GM21576 (cell line): ENCODE measurements around the gene CHST7.
A peak's percentile ranks its signal among the peaks of the same experiment; 100 is the strongest.
"Not testable (repeated sequence)": the region's sequence is repeated elsewhere in the genome, so short reads cannot be mapped to it uniquely, and the experiment has no call there.

Source experiments
- ATAC-seq: cut with Tn5 transposase; IDR thresholded peaks from one replicate; pipeline ENCODE4 v1.9.1; 2021; ENCODE audit warnings: mild to moderate bottlenecking, moderate library complexity; ENCODE audit not compliant: unreplicated experiment

Gene CHST7

GRCh38 chrX:46573331-46573891 is at the start of gene CHST7:
Gene CHST7, plus strand, starts transcription at chrX:46573765. Its CDS starts 167 bp downstream, at chrX:46573932.
- peak; percentile 34 for ATAC-seq

DNA sequence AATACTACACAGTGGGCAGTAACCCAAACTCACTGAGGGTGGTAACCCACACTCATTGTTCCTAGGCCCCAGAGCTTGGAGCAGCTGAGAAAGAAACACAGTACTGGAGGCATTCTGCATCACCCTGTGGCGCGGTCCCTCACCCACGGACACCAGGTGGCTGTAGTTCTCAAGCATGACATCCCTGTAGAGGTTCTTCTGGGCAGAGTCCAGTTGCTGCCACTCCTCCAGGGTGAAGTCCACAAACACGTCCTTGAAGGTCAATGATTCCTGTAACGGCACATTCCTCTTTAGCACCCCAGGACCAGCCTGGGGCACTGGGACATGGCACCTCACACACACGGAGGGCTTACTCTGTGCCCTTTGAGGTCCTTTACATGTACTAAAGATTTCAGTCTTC is 44.9 kb upstream of the CHST7 start:
- ATAC-seq = not testable (repeated sequence)

- not testable (repeated sequence) for ATAC-seq
Measured at GRCh38 chrX:46529740-46530403, 43.7 kb upstream of the CHST7 start.

DNA sequence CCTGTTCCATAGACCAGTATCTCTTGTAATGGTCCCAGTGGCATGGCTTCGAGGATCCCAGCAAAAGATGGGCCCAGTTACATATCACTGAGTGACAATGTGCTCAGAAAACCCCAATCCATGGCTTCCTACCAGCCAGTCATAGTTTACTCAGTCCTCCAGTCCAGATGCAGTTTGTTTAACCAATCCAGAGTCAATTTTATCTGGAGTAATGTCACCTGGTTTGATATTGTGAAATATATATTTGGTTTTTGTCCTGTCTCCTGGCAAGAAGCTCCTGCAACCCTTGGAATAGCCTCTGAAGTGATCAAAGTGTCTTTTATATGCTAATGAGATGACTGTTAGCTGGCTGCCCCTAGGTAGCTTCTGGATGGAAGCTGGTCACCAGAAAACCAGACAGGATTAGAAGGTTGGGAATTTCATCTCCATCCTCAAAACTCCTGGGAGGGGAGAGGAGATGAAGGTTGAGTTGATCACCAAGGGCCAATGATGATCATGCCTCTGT is 43.1 kb upstream of the CHST7 start:
- not testable (repeated sequence) for ATAC-seq

GRCh38 chrX:46531442-46531841 is 42.1 kb upstream of the CHST7 start:
- no peak for ATAC-seq

DNA sequence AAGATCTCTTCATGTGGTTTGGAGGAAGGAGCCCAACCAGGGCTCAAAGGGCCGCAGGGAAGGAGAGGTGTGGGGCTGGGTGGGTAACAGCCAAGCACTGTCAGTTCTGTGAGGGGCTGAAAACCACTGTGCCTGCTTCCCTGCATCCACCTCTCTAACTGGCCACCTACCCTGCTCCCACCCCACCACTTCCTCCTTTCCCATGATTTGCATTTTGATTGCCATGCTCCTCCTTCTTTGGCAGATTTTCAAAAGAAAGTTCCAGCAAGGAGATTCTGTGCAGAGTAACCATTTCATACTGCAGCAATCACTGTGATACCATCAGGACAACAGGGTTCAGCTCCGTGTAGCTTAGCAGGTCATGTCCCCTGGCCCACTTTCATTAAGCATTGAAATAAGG is 30.1 kb upstream of the CHST7 start:
- ATAC-seq = no peak

GRCh38 chrX:46544527-46544926 is 29.0 kb upstream of the CHST7 start:
- ATAC-seq = not testable (repeated sequence)

GRCh38 chrX:46545111-46546005 is 28.2 kb upstream of the CHST7 start, which contains the start of gene ZNF674:
Gene ZNF674, minus strand, starts transcription at chrX:46545421. Its CDS starts 3,334 bp downstream, at chrX:46542087.
- peak; percentile 83 for ATAC-seq

- ATAC-seq = no peak
Measured at GRCh38 chrX:46547857-46548256, 25.7 kb upstream of the CHST7 start.

DNA sequence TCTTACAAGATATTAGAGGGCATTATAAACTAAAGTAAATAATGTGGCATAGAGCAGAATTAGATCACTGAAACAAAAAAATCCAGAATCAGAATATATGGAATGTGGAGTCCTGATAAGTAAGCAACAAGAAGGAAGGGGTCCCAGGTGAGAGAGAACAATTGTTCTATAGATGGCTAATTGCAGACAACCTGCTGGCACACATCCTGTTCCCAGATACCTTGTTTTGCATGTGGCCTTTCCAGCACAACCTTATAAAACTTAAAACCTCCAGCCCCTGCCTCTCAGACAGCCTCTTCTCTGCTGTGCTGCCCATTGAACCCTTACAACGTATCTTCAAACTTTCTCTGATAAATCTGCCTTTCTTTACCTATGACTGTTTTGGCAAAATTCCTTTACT is 23.7 kb upstream of the CHST7 start:
- ATAC-seq = no peak

DNA sequence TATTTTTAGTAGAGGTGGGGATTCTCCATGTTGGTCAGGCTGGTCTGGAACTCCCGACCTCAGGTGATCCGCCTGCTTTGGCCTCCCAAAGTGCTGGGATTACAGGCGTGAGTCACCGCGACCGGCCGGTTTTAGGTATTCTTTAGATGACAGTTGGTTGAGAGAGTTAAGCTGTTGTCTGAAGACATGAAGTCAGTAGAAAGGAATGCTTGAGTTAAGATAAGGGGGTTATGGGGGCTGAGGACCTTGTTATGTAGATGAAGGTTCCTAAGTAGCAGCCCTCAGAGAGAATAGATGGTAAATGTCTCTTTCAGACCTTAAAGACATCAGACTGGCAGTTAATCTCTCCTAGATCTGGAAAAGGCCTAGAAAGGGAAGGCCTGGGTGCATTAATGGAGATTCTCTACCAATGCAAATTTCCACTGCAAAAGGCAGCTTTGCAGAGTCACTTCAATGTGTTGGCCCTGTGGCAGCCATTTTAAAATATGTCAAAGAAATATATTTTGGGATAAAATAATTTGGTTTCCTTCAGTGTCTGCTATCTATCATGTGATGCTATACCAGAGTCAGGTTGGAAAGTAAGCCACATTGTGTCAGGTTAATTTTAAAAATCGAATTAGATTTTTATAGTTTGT is 22.0 kb upstream of the CHST7 start:
- ATAC-seq = no peak

- ATAC-seq = no peak
Measured at GRCh38 chrX:46553935-46554334, 19.6 kb upstream of the CHST7 start.

GRCh38 chrX:46554942-46555341 is 18.6 kb upstream of the CHST7 start:
- no peak for ATAC-seq

- no peak for ATAC-seq
Measured at GRCh38 chrX:46559062-46559461, 14.5 kb upstream of the CHST7 start.

GRCh38 chrX:46561824-46562657 is 11.5 kb upstream of the CHST7 start:
- ATAC-seq = peak; percentile 97

- no peak for ATAC-seq
Measured at GRCh38 chrX:46567388-46567787, 6.2 kb upstream of the CHST7 start.

DNA sequence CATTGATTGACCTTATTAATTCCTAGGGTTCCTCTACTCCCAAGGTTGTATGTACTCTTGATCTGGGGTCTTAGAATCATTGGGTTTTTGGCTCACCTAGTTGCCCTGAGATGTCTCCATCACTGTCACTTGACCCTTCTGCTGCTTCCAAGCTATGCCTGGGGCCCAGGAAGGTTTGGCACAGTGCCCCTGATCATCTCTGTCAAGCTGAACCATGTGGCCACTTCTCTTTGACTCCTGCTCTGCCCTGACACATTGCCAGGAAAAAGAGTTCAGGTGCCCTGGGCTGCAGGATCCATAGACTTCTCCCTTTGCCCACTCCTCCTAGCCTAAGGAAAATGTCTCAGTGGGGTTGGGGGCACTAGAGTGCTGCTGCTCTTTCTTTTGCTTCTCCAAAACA is 3.9 kb upstream of the CHST7 start:
- ATAC-seq = no peak

DNA sequence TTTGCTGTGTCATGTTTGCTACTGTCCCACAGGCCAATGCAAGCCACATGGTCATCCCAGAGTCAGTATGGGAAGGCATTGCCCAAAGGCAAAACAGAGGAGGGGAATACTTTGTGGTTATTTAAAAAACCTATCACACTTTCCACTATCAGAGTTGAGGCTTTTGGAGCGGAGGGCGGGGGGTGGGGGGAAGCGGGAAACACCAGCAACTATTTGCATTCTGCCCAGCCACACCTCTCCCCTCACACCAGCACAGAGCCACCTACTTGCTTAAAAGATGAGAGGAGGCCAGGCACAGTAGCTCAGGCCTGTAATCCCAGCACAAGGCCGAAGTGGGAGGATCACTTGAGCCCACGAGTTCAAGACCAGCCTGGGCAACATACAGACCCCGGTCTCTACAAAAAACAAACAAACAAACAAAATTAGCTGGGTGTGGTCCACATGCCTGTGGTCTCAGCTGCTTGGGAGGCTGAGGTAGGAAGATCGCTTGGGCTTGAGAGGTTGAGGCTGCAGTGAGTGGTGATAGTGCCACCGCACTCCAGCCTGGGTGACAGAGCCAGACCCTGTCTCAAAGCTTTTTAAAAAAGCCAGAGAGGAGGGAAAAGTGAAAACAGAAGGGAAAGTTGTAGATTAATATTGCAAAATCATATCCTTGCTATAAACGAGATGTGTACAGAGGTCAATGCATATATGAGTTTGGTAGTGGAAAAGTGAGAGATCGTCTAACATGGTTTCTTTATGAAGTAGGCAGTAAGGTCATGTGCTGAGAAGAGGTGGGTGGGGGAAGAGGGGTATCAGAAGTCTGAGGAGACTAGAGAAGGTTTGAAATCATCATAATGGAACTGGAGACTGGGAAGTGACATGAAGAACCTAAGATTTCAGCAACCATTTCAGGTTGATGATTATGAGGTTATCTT is 1.9 kb upstream of the CHST7 start:
- ATAC-seq = no peak

- peak; percentile 39 for ATAC-seq
Measured at GRCh38 chrX:46572340-46572936, 1.1 kb upstream of the CHST7 start.
